Measurements from ENCODE around the gene TMEM201. TPM values are rescaled to one million over a fixed set of nuclear protein-coding genes. Genes with fewer than 3 reads are reported as not detected.

Gene TMEM201
- total and polyA plus RNA-seq, 9 of the 15 experiments (the other 6 are each of a cell fraction or from before 2014, with no cell fraction given): 0.42 to 51.3 (median 7.4) TPM

DNA sequence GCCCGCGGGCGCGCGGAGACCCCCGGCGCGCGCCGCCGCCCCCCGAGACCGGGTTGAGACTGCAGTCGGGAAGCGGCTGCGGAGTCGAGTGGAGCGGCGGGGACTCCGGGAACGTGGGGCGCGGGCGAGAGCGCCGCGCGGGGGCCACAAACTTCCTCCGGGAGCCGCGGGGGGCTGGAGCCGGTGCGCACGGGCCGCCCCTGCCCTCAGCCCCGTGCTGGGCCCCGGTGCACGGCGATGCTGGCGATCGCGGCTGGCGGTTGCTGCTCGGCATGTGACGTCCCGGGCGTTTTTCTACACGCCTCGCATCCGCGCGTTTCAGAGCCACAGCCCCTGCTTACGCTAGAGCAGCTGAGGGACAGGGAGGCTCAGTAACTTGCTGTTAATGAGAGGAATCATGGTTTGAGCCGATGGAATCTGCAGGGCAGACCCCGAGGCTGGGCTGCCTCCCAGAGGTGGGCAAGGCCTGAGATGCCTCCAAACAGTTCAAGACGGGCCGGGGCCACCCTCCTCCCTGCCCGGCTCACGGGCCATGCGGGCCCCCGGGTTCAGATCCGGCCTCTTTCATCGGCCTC, 520 bp downstream of the TMEM201 start (continued):
- TF ChIP-seq, protein P1, sequence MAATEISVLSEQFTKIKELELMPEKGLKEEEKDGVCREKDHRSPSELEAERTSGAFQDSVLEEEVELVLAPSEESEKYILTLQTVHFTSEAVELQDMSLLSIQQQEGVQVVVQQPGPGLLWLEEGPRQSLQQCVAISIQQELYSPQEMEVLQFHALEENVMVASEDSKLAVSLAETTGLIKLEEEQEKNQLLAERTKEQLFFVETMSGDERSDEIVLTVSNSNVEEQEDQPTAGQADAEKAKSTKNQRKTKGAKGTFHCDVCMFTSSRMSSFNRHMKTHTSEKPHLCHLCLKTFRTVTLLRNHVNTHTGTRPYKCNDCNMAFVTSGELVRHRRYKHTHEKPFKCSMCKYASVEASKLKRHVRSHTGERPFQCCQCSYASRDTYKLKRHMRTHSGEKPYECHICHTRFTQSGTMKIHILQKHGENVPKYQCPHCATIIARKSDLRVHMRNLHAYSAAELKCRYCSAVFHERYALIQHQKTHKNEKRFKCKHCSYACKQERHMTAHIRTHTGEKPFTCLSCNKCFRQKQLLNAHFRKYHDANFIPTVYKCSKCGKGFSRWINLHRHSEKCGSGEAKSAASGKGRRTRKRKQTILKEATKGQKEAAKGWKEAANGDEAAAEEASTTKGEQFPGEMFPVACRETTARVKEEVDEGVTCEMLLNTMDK (IDR thresholded peaks at IDR 0.05; ENCODE audit: borderline replicate concordance, insufficient read depth, low read depth, low read length, poor library complexity, severe bottlenecking): no peak
- TF ChIP-seq MAFK (IDR thresholded peaks at IDR 0.05; ENCODE audit: low read length): no peak
- no peak for TF ChIP-seq ERF (CRISPR knock-in tag; IDR thresholded peaks at IDR 0.05)
- no peak for TF ChIP-seq SREBF2 (CRISPR knock-in tag; IDR thresholded peaks at IDR 0.05)
- no peak for TF ChIP-seq HDAC8 (tag; IDR thresholded peaks at IDR 0.05)
- TF ChIP-seq, protein P2, sequence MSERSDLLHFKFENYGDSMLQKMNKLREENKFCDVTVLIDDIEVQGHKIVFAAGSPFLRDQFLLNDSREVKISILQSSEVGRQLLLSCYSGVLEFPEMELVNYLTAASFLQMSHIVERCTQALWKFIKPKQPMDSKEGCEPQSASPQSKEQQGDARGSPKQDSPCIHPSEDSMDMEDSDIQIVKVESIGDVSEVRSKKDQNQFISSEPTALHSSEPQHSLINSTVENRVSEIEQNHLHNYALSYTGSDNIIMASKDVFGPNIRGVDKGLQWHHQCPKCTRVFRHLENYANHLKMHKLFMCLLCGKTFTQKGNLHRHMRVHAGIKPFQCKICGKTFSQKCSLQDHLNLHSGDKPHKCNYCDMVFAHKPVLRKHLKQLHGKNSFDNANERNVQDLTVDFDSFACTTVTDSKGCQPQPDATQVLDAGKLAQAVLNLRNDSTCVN (CRISPR knock-in tag; IDR thresholded peaks at IDR 0.05): no peak
- no peak for TF ChIP-seq SMARCA5 (IDR thresholded peaks at IDR 0.05)
- TF ChIP-seq BRD9 (IDR thresholded peaks at IDR 0.05; ENCODE audit: low read depth, partially characterized antibody): no peak
- TF ChIP-seq FOXK2 (conservative IDR thresholded peaks at IDR 0.05 in 1 of 2, IDR thresholded peaks at IDR 0.05 in 1 of 2; ENCODE audit: low read depth in 2 of 2): no peak
- no peak for TF ChIP-seq ATF1 (CRISPR knock-in tag; IDR thresholded peaks at IDR 0.05)
- TF ChIP-seq ATF1 (tag; IDR thresholded peaks at IDR 0.05): 0 out of 2 replicates have a peak, but pooled peaks have one; percentile 13
- TF ChIP-seq ZNF224 (CRISPR knock-in tag; IDR thresholded peaks at IDR 0.05): no peak
- peak; percentile 63 for TF ChIP-seq RBBP5 (IDR thresholded peaks at IDR 0.05; ENCODE audit: borderline replicate concordance, insufficient read depth, low read length, poor library complexity, severe bottlenecking)
- TF ChIP-seq SAFB (IDR thresholded peaks at IDR 0.05; ENCODE audit: borderline replicate concordance, low read depth, low read length): 0 out of 2 replicates have a peak, but pooled peaks have one; percentile 16
- TF ChIP-seq SAFB2 (IDR thresholded peaks at IDR 0.05; ENCODE audit: borderline replicate concordance, low read depth, low read length, severe bottlenecking): no peak
- no peak for TF ChIP-seq KDM2B (CRISPR knock-in tag; IDR thresholded peaks at IDR 0.05)
- TF ChIP-seq, protein P3, sequence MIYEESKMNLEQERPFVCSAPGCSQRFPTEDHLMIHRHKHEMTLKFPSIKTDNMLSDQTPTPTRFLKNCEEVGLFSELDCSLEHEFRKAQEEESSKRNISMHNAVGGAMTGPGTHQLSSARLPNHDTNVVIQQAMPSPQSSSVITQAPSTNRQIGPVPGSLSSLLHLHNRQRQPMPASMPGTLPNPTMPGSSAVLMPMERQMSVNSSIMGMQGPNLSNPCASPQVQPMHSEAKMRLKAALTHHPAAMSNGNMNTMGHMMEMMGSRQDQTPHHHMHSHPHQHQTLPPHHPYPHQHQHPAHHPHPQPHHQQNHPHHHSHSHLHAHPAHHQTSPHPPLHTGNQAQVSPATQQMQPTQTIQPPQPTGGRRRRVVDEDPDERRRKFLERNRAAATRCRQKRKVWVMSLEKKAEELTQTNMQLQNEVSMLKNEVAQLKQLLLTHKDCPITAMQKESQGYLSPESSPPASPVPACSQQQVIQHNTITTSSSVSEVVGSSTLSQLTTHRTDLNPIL (CRISPR knock-in tag; IDR thresholded peaks at IDR 0.05): no peak
- TF ChIP-seq RBM17 (IDR thresholded peaks at IDR 0.05; ENCODE audit: borderline replicate concordance, low read depth, low read length): no peak
- no peak for TF ChIP-seq HEY1 (CRISPR knock-in tag; IDR thresholded peaks at IDR 0.05; ENCODE audit: borderline replicate concordance)
- no peak for TF ChIP-seq TSC22D4 (tag; IDR thresholded peaks at IDR 0.05)
- TF ChIP-seq, protein P4, sequence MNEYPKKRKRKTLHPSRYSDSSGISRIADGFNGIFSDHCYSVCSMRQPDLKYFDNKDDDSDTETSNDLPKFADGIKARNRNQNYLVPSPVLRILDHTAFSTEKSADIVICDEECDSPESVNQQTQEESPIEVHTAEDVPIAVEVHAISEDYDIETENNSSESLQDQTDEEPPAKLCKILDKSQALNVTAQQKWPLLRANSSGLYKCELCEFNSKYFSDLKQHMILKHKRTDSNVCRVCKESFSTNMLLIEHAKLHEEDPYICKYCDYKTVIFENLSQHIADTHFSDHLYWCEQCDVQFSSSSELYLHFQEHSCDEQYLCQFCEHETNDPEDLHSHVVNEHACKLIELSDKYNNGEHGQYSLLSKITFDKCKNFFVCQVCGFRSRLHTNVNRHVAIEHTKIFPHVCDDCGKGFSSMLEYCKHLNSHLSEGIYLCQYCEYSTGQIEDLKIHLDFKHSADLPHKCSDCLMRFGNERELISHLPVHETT (CRISPR knock-in tag; conservative IDR thresholded peaks at IDR 0.05 in 1 of 2, IDR thresholded peaks at IDR 0.05 in 1 of 2): no peak; a peak in 1 of 4 replicates
- no peak for TF ChIP-seq ZBTB17 (CRISPR knock-in tag; IDR thresholded peaks at IDR 0.05)
- TF ChIP-seq E2F3 (CRISPR knock-in tag; IDR thresholded peaks at IDR 0.05): no peak

All from K562 (cell line).